ENCODE measurements around the gene CADPS. TPM values are rescaled to one million over a fixed set of nuclear protein-coding genes. Genes with fewer than 3 reads are reported as not detected.
A peak's percentile ranks its signal among the peaks of the same experiment; 100 is the strongest.

The CADPS gene
- polyA plus RNA-seq, 2 donors, result 0.09 to 0.20 TPM

GRCh38 chr3:62371720-62372591, 503.3 kb downstream of the CADPS start:
- whole genome bisulfite sequencing, 2 donors, result 3% methylated on average over 61 to 66 of the region's 66 CpGs
- H3K27me3 ChIP-seq (ENCODE audit: control insufficient read depth in 1 of 2, insufficient read depth in 2 of 2, low read length in 2 of 2), result peaks cover 29 to 60% of the 10 kb centered on the region in 2 donors

GRCh38 chr3:62370858-62371719, 504.1 kb downstream of the CADPS start:
- H3K4me1 ChIP-seq (ENCODE audit: control insufficient read depth in 2 of 2, insufficient read depth in 2 of 2, low read length in 1 of 2), result peaks cover 4 to 10% of the 10 kb centered on the region in 2 donors
- H3K27me3 ChIP-seq (ENCODE audit: control insufficient read depth in 1 of 2, insufficient read depth in 2 of 2, low read length in 2 of 2), result peaks cover 21 to 59% of the 10 kb centered on the region in 2 donors
- no peak overlapping the region for H3K4me3 ChIP-seq (ENCODE audit: low read depth in 1 of 2, low read length in 2 of 2)
- H3K9me3 ChIP-seq (ENCODE audit: control insufficient read depth in 2 of 2, insufficient read depth in 1 of 2, low read depth in 1 of 2, low read length in 1 of 2), result peaks cover 0 to 6% of the 10 kb centered on the region in 2 donors
- no peaks in the 10 kb centered on the region for H3K36me3 ChIP-seq (ENCODE audit: control insufficient read depth in 2 of 2, insufficient read depth in 2 of 2, low read length in 1 of 2)
- WGBS, 2 donors, result 8 to 11% methylated on average over 49 of the region's 49 CpGs
- H3K27ac ChIP-seq (ENCODE audit: low read depth in 2 of 2, low read length in 1 of 2), result no peak overlapping the region

More at GRCh38 chr3:62371720-62372591, 503.3 kb downstream of the CADPS start:
- Histone ChIP-seq H3K4me1 (ENCODE audit: control insufficient read depth in 2 of 2, insufficient read depth in 2 of 2, low read length in 1 of 2) (peaks cover 4 to 10% of the 10 kb centered on the region in 2 donors), H3K9me3 (ENCODE audit: control insufficient read depth in 2 of 2, insufficient read depth in 1 of 2, low read depth in 1 of 2, low read length in 1 of 2) (peaks cover 0 to 6% of the 10 kb centered on the region in 2 donors), H3K36me3 (ENCODE audit: control insufficient read depth in 2 of 2, insufficient read depth in 2 of 2, low read length in 1 of 2) (no peaks in the 10 kb centered on the region), H3K27ac (ENCODE audit: low read depth in 2 of 2, low read length in 1 of 2) (no peak overlapping the region), H3K4me3 (ENCODE audit: low read depth in 1 of 2, low read length in 2 of 2) (peak overlapping the region in 1 of 2 donors; percentile 0)

GRCh38 chr3:62370112-62370857, 504.9 kb downstream of the CADPS start:
- H3K27me3 ChIP-seq (ENCODE audit: control insufficient read depth in 1 of 2, insufficient read depth in 2 of 2, low read length in 2 of 2), result peaks cover 15 to 57% of the 10 kb centered on the region in 2 donors
- H3K27ac ChIP-seq (ENCODE audit: low read depth in 2 of 2, low read length in 1 of 2), result no peak overlapping the region
- 8% methylated on average over 40 to 46 of the region's 46 CpGs for WGBS, 2 donors
- peaks cover 4 to 10% of the 10 kb centered on the region in 2 donors for H3K4me1 ChIP-seq (ENCODE audit: control insufficient read depth in 2 of 2, insufficient read depth in 2 of 2, low read length in 1 of 2)
- no peaks in the 10 kb centered on the region for H3K36me3 ChIP-seq (ENCODE audit: control insufficient read depth in 2 of 2, insufficient read depth in 2 of 2, low read length in 1 of 2)
- H3K4me3 ChIP-seq (ENCODE audit: low read depth in 1 of 2, low read length in 2 of 2), result no peak overlapping the region
- H3K9me3 ChIP-seq (ENCODE audit: control insufficient read depth in 2 of 2, insufficient read depth in 1 of 2, low read depth in 1 of 2, low read length in 1 of 2), result peaks cover 0 to 6% of the 10 kb centered on the region in 2 donors

- WGBS, 2 donors, result 10% methylated on average over 12 of the region's 12 CpGs
- H3K27me3 ChIP-seq (ENCODE audit: control insufficient read depth in 1 of 2, insufficient read depth in 2 of 2, low read length in 2 of 2), result peaks cover 15 to 57% of the 10 kb centered on the region in 2 donors
- no peak overlapping the region for H3K4me3 ChIP-seq (ENCODE audit: low read depth in 1 of 2, low read length in 2 of 2)
- no peaks in the 10 kb centered on the region for H3K36me3 ChIP-seq (ENCODE audit: control insufficient read depth in 2 of 2, insufficient read depth in 2 of 2, low read length in 1 of 2)
- peaks cover 0 to 6% of the 10 kb centered on the region in 2 donors for H3K9me3 ChIP-seq (ENCODE audit: control insufficient read depth in 2 of 2, insufficient read depth in 1 of 2, low read depth in 1 of 2, low read length in 1 of 2)
- H3K27ac ChIP-seq (ENCODE audit: low read depth in 2 of 2, low read length in 1 of 2), result no peak overlapping the region
- peaks cover 4 to 10% of the 10 kb centered on the region in 2 donors for H3K4me1 ChIP-seq (ENCODE audit: control insufficient read depth in 2 of 2, insufficient read depth in 2 of 2, low read length in 1 of 2)
Measured at GRCh38 chr3:62369476-62369743, 505.8 kb downstream of the CADPS start.

GRCh38 chr3:62368705-62369475, 506.3 kb downstream of the CADPS start:
- Histone ChIP-seq H3K4me1 (ENCODE audit: control insufficient read depth in 2 of 2, insufficient read depth in 2 of 2, low read length in 1 of 2) (peaks cover 3 to 10% of the 10 kb centered on the region in 2 donors), H3K9me3 (ENCODE audit: control insufficient read depth in 2 of 2, insufficient read depth in 1 of 2, low read depth in 1 of 2, low read length in 1 of 2) (peaks cover 0 to 6% of the 10 kb centered on the region in 2 donors), H3K27ac (ENCODE audit: low read depth in 2 of 2, low read length in 1 of 2) (no peak overlapping the region), H3K27me3 (ENCODE audit: control insufficient read depth in 1 of 2, insufficient read depth in 2 of 2, low read length in 2 of 2) (peaks cover 14 to 54% of the 10 kb centered on the region in 2 donors), H3K4me3 (ENCODE audit: low read depth in 1 of 2, low read length in 2 of 2) (no peak overlapping the region), H3K36me3 (ENCODE audit: control insufficient read depth in 2 of 2, insufficient read depth in 2 of 2, low read length in 1 of 2) (no peaks in the 10 kb centered on the region)
- 4 to 5% methylated on average over 50 to 58 of the region's 58 CpGs for WGBS, 2 donors

- H3K27ac ChIP-seq (ENCODE audit: low read depth in 2 of 2, low read length in 1 of 2), result no peak overlapping the region
- peaks cover 0 to 10% of the 10 kb centered on the region in 2 donors for H3K4me1 ChIP-seq (ENCODE audit: control insufficient read depth in 2 of 2, insufficient read depth in 2 of 2, low read length in 1 of 2)
- 11 to 16% methylated on average over 19 of the region's 19 CpGs for WGBS, 2 donors
- peaks cover 0 to 6% of the 10 kb centered on the region in 2 donors for H3K9me3 ChIP-seq (ENCODE audit: control insufficient read depth in 2 of 2, insufficient read depth in 1 of 2, low read depth in 1 of 2, low read length in 1 of 2)
- no peaks in the 10 kb centered on the region for H3K36me3 ChIP-seq (ENCODE audit: control insufficient read depth in 2 of 2, insufficient read depth in 2 of 2, low read length in 1 of 2)
- no peak overlapping the region for H3K4me3 ChIP-seq (ENCODE audit: low read depth in 1 of 2, low read length in 2 of 2)
- peaks cover 9 to 48% of the 10 kb centered on the region in 2 donors for H3K27me3 ChIP-seq (ENCODE audit: control insufficient read depth in 1 of 2, insufficient read depth in 2 of 2, low read length in 2 of 2)
Measured at GRCh38 chr3:62368290-62368704, 506.9 kb downstream of the CADPS start.

GRCh38 chr3:62367763-62368195, 507.4 kb downstream of the CADPS start:
- peaks cover 6 to 44% of the 10 kb centered on the region in 2 donors for H3K27me3 ChIP-seq (ENCODE audit: control insufficient read depth in 1 of 2, insufficient read depth in 2 of 2, low read length in 2 of 2)
- WGBS, 2 donors, result 5 to 9% methylated on average over 24 to 25 of the region's 25 CpGs
- no peak overlapping the region for H3K4me3 ChIP-seq (ENCODE audit: low read depth in 1 of 2, low read length in 2 of 2)
- no peaks in the 10 kb centered on the region for H3K36me3 ChIP-seq (ENCODE audit: control insufficient read depth in 2 of 2, insufficient read depth in 2 of 2, low read length in 1 of 2)
- H3K9me3 ChIP-seq (ENCODE audit: control insufficient read depth in 2 of 2, insufficient read depth in 1 of 2, low read depth in 1 of 2, low read length in 1 of 2), result peaks cover 0 to 8% of the 10 kb centered on the region in 2 donors
- H3K4me1 ChIP-seq (ENCODE audit: control insufficient read depth in 2 of 2, insufficient read depth in 2 of 2, low read length in 1 of 2), result peaks cover 0 to 10% of the 10 kb centered on the region in 2 donors
- H3K27ac ChIP-seq (ENCODE audit: low read depth in 2 of 2, low read length in 1 of 2), result no peak overlapping the region

GRCh38 chr3:62366126-62366484, 509.1 kb downstream of the CADPS start:
- Histone ChIP-seq H3K4me3 (ENCODE audit: low read depth in 1 of 2, low read length in 2 of 2) (no peak overlapping the region), H3K27me3 (ENCODE audit: control insufficient read depth in 1 of 2, insufficient read depth in 2 of 2, low read length in 2 of 2) (peaks cover 3 to 33% of the 10 kb centered on the region in 2 donors), H3K9me3 (ENCODE audit: control insufficient read depth in 2 of 2, insufficient read depth in 1 of 2, low read depth in 1 of 2, low read length in 1 of 2) (peaks cover 0 to 4% of the 10 kb centered on the region in 2 donors), H3K27ac (ENCODE audit: low read depth in 2 of 2, low read length in 1 of 2) (no peak overlapping the region), H3K36me3 (ENCODE audit: control insufficient read depth in 2 of 2, insufficient read depth in 2 of 2, low read length in 1 of 2) (no peaks in the 10 kb centered on the region), H3K4me1 (ENCODE audit: control insufficient read depth in 2 of 2, insufficient read depth in 2 of 2, low read length in 1 of 2) (peaks cover 0 to 2% of the 10 kb centered on the region in 2 donors)
- WGBS, 2 donors, result 32 to 34% methylated on average over 4 of the region's 4 CpGs
